ENCODE results near the gene KRT80.

GRCh38 chr12:52235001-52235764, 43.4 kb upstream of the KRT80 start:
- peak in 1 of 2 donors; percentile 18 for TF ChIP-seq CTCF (conservative IDR thresholded peaks at IDR 0.05 in 1 of 2, IDR thresholded peaks at IDR 0.05 in 1 of 2; ENCODE audit: extremely low read depth in 1 of 2, insufficient read depth in 1 of 2, low read depth in 1 of 2, low read length in 2 of 2)
- no peak for TF ChIP-seq EZH2 (IDR thresholded peaks at IDR 0.05; ENCODE audit: borderline replicate concordance, low read length)

All from mammary epithelial cell (primary cell).